Measurements from ENCODE around the gene AREG. TPM values are rescaled to one million over a fixed set of nuclear protein-coding genes. Genes with fewer than 3 reads are reported as not detected.

Gene AREG
- total RNA-seq, 1 donor from 2014 or later = not detected

DNA sequence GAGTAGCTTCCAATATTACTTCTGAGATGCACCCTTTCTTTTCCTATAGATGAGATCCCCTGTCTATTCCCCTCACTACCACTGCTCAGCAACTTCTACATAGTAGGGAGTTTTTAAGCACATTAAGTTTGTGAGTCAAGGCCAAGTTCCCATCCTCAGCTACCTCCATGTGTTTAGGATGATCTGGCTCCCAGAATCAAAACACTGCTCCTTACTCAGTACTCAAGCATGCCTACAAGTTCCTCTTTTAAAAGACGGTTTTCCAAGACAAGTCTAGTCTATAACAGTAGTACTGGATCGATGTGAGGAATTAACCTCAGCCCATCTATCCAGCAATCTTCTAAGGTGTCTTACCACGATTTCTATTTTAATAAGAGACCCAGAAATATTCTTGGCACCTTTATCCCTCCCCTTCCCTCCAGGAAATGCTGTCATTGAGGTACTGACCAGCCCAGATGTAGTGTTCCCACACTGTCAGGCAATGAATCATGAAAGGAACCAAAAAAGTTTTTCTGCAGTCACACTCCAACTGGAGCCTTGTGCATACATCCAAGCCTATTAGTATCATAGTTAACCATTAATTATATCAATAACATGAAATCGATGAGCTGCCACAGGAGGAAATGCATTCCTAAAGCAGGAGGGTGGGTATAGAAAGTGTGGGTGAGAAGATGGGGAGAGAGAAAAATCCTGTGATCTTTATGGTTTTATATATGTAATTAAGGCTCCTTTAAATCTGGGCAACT lies 29.6 kb downstream of the AREG start:
- Mint-ChIP-seq H3K9me3 (ENCODE audit: low read depth) (no peaks in the 10 kb centered on the region), H3K36me3 (ENCODE audit: low read depth) (no peaks in the 10 kb centered on the region), H3K27ac (ENCODE audit: unreplicated experiment) (no peak overlapping the region), H3K4me1 (ENCODE audit: low read depth) (peaks cover 25% of the 10 kb centered on the region), H3K4me3 (ENCODE audit: unreplicated experiment) (no peak overlapping the region), H3K27me3 (ENCODE audit: low read depth) (peaks cover 15% of the 10 kb centered on the region)
- TF ChIP-seq, protein P1, sequence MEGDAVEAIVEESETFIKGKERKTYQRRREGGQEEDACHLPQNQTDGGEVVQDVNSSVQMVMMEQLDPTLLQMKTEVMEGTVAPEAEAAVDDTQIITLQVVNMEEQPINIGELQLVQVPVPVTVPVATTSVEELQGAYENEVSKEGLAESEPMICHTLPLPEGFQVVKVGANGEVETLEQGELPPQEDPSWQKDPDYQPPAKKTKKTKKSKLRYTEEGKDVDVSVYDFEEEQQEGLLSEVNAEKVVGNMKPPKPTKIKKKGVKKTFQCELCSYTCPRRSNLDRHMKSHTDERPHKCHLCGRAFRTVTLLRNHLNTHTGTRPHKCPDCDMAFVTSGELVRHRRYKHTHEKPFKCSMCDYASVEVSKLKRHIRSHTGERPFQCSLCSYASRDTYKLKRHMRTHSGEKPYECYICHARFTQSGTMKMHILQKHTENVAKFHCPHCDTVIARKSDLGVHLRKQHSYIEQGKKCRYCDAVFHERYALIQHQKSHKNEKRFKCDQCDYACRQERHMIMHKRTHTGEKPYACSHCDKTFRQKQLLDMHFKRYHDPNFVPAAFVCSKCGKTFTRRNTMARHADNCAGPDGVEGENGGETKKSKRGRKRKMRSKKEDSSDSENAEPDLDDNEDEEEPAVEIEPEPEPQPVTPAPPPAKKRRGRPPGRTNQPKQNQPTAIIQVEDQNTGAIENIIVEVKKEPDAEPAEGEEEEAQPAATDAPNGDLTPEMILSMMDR (IDR thresholded peaks at IDR 0.05) = no peak
- DNase-seq (ENCODE audit: low spot score) = no peak

DNA sequence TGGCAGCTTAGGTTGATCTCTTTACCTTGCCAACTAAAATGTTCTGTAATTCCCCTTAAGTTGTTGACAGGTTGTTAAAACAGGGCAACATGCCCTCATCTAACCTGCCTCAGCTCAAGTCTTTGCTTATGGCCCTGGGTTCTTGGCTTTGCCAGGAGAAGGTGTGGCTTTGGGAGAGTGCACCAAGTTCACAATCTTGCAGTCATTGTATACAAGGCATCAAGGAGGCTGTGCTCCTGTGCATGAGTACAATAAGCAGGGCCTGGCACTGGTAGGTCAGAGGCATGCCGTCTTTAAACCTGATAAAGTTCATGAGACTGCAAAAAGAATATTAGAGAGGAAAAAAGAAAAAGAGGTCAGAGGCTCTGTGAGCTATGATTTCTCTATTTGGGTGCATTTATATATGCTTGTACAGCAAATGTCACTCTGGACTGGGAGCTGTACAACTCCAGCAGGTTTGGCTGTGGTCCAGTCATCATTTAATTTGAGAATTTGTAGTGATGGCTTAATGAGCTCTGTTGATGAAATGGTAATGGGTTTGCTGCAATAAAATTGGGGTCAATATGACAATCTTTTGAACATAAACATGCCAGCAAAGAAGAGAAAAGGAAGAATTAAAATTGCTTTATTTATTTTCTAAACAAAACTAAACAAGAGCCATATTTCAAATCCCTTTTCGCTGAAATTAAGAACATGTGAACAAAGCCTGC lies 30.3 kb downstream of the AREG start:
- Mint-ChIP-seq H3K9me3 (ENCODE audit: low read depth) (no peaks in the 10 kb centered on the region), H3K4me1 (ENCODE audit: low read depth) (peaks cover 25% of the 10 kb centered on the region), H3K36me3 (ENCODE audit: low read depth) (no peaks in the 10 kb centered on the region), H3K27me3 (ENCODE audit: low read depth) (peaks cover 20% of the 10 kb centered on the region), H3K4me3 (ENCODE audit: unreplicated experiment) (no peak overlapping the region), H3K27ac (ENCODE audit: unreplicated experiment) (no peak overlapping the region)
- DNase-seq (ENCODE audit: low spot score) = no peak
- TF ChIP-seq, protein P1 (IDR thresholded peaks at IDR 0.05) = no peak

DNA sequence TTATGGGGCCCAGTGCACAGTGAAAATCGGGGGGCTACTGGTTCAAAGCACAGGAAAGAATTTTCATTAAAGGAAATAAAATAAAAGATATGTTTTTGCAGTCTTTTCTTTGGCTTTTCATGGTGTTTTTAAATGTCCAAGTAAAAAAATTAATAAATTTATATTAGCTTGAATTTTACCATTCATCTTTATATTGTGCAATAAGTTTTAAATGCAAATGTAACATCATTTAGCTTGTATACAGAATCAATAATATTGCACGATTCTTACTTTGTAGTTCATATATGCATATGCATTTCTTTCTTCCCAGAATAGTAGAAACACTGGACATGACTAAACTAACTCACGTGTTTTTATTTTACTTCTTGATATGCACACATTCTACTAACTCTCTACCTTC lies 31.0 kb downstream of the AREG start:
- H3K9me3 Mint-ChIP-seq (ENCODE audit: low read depth) = no peaks in the 10 kb centered on the region
- no peak overlapping the region for H3K4me3 Mint-ChIP-seq (ENCODE audit: unreplicated experiment)
- no peaks in the 10 kb centered on the region for H3K36me3 Mint-ChIP-seq (ENCODE audit: low read depth)
- H3K27me3 Mint-ChIP-seq (ENCODE audit: low read depth) = peaks cover 23% of the 10 kb centered on the region
- no peak overlapping the region for H3K27ac Mint-ChIP-seq (ENCODE audit: unreplicated experiment)
- peaks cover 25% of the 10 kb centered on the region for H3K4me1 Mint-ChIP-seq (ENCODE audit: low read depth)
- no peak for DNase-seq (ENCODE audit: low spot score)
- TF ChIP-seq, protein P1 (IDR thresholded peaks at IDR 0.05) = no peak

DNA sequence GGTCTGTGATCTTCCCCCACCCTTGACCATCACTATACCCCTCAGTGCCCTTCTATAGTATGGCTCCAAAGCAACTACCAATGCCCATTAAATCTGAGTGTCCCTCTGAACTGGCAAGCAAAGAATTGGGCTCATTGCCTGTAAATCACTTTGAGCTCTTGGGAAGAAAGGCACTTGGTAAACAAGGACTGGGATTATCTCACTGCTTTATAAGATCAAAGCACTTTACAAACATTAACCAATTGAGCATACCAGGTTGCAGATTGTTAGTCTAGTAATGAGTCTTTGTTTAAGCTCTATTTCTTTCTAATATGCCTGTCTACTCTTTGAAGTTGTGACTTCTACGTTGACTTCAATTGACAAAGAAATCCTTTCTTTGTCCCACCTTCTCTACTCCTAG lies 34.1 kb downstream of the AREG start:
- no peak for DNase-seq (ENCODE audit: low spot score)
- Mint-ChIP-seq H3K4me1 (ENCODE audit: low read depth) (peaks cover 10% of the 10 kb centered on the region), H3K9me3 (ENCODE audit: low read depth) (no peaks in the 10 kb centered on the region), H3K27me3 (ENCODE audit: low read depth) (peaks cover 37% of the 10 kb centered on the region), H3K27ac (ENCODE audit: unreplicated experiment) (no peak overlapping the region), H3K36me3 (ENCODE audit: low read depth) (no peaks in the 10 kb centered on the region), H3K4me3 (ENCODE audit: unreplicated experiment) (no peak overlapping the region)
- TF ChIP-seq, protein P1 (IDR thresholded peaks at IDR 0.05) = no peak

DNA sequence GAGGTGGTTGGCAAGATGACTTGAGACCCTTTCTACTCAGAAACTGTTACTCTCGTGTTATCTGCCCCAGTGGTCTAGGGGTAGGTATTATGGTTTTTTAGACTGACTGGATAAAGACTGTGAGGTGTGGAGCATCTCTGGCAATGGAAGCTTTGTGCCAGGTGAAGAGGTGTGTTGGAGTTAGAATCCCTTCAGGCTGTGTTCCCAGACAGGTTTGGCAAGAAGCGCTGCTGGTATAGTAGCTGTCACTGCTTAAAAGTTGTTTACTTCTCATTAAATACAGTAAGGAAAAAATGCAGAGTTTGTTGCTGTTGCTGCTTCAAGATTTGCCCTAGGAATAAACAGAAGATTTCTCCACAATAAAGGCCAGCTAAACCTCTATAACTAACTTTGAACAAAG lies 35.3 kb downstream of the AREG start:
- no peaks in the 10 kb centered on the region for H3K36me3 Mint-ChIP-seq (ENCODE audit: low read depth)
- H3K27ac Mint-ChIP-seq (ENCODE audit: unreplicated experiment) = no peak overlapping the region
- TF ChIP-seq, protein P1 (IDR thresholded peaks at IDR 0.05) = no peak
- no peak for DNase-seq (ENCODE audit: low spot score)
- H3K9me3 Mint-ChIP-seq (ENCODE audit: low read depth) = no peaks in the 10 kb centered on the region
- H3K4me1 Mint-ChIP-seq (ENCODE audit: low read depth) = no peaks in the 10 kb centered on the region
- H3K27me3 Mint-ChIP-seq (ENCODE audit: low read depth) = peaks cover 46% of the 10 kb centered on the region
- H3K4me3 Mint-ChIP-seq (ENCODE audit: unreplicated experiment) = no peak overlapping the region
